NB4 (cell line): Measurements from ENCODE around the gene SLC46A3.

Source experiments
- POLR2A ChIP-seq: IDR thresholded peaks from 2 replicates; pipeline ENCODE4 v1.6.1; 2011; ENCODE audit warnings: mild to moderate bottlenecking; ENCODE audit not compliant: insufficient read length; ENCODE audit errors: extremely low read depth
- TF ChIP-seq, protein P1 (sequence below): IDR thresholded peaks from one replicate; pipeline ENCODE4 v1.5.1; 2012; ENCODE audit warnings: low read depth, low read length
- TF ChIP-seq, protein P2 (sequence below): IDR thresholded peaks from 2 replicates; pipeline ENCODE4 v1.6.1; 2011; ENCODE audit warnings: low read depth, low read length

DNA sequence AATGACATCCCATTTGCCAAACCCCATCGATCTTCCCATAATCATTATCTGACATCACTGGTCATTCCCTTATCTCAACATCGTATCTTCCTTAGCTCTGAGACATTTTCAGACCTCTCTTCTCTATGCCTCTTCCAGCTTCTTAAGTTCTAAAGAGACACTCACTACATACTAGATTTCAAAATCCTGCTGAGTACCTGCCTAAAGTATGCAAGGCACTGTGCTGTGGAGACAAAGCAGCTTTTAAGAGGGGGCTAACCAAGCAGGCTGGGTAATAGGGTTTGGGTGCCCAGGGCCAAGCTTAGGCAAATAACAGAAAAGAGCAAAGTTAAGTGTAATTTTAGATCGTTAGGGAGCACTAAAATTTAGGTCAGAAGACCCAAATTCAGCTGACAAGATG lies 63.2 kb downstream of the SLC46A3 start:
- TF ChIP-seq POLR2A, result no peak
- TF ChIP-seq, protein P1, sequence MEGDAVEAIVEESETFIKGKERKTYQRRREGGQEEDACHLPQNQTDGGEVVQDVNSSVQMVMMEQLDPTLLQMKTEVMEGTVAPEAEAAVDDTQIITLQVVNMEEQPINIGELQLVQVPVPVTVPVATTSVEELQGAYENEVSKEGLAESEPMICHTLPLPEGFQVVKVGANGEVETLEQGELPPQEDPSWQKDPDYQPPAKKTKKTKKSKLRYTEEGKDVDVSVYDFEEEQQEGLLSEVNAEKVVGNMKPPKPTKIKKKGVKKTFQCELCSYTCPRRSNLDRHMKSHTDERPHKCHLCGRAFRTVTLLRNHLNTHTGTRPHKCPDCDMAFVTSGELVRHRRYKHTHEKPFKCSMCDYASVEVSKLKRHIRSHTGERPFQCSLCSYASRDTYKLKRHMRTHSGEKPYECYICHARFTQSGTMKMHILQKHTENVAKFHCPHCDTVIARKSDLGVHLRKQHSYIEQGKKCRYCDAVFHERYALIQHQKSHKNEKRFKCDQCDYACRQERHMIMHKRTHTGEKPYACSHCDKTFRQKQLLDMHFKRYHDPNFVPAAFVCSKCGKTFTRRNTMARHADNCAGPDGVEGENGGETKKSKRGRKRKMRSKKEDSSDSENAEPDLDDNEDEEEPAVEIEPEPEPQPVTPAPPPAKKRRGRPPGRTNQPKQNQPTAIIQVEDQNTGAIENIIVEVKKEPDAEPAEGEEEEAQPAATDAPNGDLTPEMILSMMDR, result no peak
- TF ChIP-seq, protein P2, sequence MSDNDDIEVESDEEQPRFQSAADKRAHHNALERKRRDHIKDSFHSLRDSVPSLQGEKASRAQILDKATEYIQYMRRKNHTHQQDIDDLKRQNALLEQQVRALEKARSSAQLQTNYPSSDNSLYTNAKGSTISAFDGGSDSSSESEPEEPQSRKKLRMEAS, result no peak
